Embryonic facial prominence (tissue), 1 donor: ENCODE results near the gene PRR18.
"Not testable (repeated sequence)": the region's sequence is repeated elsewhere in the genome, so short reads cannot be mapped to it uniquely, and the experiment has no call there.

Source experiments
- DNase-seq: peaks from one replicate; pipeline ENCODE4 v3.0.0-alpha.2; 2016; ENCODE audit errors: extremely low spot score

Gene PRR18, protein sequence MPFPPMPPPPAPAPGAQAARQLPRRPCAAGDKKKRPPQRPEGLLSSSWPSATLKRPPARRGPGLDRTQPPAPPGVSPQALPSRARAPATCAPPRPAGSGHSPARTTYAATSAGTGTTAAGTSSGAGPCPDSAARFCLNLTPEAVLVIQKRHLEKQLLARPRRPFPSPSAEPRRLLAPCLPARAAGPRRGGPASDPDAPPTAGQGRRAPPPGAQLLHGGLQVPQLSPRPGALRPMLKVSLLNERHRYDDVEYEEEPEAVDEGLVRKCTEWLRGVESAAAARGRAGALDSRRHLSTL

DNA sequence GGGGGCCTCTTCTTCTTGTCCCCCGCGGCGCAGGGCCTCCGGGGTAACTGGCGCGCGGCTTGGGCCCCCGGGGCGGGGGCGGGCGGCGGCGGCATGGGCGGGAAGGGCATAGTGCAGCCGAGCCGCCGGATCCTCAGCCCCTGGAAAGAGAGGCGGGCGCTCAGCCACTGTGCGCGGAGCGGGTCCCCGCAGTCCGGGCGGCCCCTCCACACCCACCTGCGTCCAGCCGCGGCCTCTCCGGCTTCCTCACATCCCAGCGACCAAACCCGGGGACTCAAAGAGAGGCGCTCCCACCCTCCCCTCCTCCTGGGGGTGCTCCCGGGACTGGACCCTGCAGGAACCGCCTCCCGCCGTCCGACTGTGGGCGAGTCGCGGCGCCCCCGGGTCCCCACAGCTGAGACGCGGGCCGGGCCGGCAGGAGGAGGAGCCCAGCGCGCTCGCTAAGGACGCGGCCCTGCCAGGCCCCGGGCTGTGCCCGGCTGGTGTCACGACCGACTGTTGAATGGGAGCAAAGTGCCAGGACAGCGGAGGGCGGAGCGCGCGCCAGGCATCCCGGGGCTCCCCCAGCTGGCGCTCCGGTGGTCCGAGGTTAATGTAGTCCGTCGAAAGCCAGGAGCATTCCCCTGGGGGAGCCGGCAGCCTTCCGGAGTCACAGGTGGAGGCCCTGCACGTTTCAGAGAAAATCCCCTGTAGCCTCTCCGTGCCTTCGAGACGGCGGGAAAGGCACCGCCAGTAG lies at the start of gene PRR18:
PRR18 (minus strand) TSS at position 360 of the 736 bp plus-strand sequence; CDS start at position 110, 250 bp downstream.
- no peak for DNase-seq

- DNase-seq: no peak
Measured at GRCh38 chr6:166355552-166355951, 47.4 kb upstream of the PRR18 start.

DNA sequence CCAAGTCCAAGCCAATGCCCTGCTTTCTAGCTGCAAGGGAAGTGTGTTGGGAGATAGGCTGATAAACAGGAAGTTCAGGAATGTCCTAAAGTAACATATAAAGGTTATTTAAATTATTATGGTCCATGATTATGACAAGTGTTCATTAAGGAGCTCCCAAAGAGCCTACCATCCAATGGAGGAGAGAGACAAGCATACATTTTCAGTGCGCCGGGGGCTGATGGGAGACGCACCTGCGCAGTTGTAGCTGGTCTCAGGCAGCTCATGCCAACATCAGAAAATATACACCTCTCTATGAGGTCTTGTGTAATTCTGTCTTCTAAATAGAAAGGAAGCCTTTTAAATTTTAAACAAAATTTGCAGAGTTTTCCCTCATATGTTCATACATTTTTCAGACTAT lies 46.8 kb upstream of the PRR18 start:
- DNase-seq: no peak

- DNase-seq: no peak
Measured at GRCh38 chr6:166354143-166354542, 46.0 kb upstream of the PRR18 start.

DNA sequence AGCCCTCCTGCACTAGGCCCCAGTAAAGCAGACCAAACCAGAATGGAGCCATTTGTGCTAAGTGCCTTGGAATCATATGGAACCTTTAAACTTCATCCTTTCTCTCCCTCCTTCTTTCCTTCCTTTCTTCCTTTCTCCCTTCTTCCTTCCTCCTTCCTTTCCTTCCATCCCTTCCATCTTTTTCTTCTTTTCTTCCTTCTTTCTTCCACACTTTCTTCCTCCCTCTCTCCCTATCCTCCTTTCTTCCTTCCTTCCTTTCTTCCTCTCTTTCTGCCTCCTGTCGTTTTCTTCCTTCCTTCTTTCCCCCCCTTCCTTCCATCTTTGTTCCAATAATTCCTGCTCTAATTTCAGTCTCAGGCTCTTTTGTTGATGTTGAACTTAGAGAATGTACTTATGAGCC lies 45.3 kb upstream of the PRR18 start:
- no peak for DNase-seq

DNA sequence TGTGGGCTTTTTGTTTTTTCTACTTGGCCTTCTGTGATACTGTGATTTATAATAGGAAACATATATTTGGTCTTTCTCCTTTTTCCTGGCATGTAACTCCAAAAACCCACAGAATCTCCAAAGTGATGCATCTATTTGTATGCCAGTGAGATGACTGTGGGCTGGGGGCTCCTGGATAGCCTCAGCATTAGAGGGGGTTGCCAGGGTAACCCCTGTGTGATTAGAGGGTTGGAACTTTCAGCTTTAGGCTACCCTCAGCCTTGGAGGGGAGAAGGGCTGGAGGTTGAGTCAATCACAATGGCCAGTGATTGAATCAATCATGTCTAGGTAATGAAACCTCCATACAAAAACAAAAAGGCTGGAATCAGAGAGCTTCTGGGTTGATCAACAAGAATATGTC lies 44.7 kb upstream of the PRR18 start:
- no peak for DNase-seq

DNA sequence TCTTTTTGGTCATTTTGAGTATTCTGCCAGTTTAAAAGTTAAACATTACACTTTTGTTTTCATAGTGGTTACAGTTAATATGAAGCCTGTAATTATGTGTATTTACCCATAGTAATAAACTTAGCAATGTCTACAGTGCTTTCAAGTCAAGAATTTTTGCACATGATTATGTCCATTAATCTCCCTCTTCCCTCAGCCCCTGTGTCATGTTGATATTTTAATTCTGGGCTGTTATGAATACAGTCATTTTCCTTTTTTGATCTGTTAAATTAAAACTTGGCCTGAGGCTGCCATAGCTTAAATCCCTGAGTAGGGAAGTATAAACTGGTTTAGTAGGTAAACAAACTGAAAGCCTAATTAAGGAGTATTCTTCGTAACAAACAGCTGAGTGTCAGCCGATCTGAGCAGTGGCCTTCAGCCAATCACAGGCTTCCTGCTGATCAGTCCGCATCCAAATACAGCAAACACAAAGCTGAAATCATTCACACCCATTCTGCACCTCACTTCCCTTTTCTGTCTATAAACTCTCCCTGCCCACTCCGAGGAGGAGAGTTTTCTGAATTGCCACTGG lies 43.6 kb upstream of the PRR18 start:
- DNase-seq: no peak

DNA sequence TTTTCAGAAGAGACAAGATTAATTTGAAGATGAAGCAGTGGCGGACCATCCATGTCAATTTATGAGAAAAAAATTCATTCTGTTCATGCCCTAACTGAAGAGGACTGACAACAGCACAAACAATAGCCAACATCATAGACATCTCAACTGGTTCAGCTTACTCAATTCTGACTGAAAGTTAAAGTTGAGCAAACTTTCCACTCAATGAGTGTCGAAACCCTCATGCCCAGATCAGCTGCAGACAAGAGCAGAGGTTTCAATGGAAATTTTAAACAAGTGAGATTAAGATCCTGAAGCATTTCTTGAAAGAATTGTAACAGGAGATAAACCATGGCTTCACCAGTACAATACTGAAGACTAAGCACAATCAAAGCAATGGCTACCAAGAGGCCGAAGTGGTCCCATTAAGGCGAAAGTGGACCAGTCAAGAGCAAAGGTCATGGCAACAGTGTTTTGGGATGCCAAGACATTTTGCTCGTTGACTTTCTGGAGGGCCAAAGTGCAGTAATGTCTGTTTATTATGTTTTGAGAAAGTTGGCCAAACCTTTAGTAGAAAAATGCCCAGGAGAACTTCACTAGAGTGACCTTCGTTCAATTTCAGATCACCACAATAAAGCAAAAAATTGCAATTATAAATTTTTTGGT lies 40.2 kb upstream of the PRR18 start:
- DNase-seq: no peak

- no peak for DNase-seq
Measured at GRCh38 chr6:166346965-166347364, 38.8 kb upstream of the PRR18 start.

- no peak for DNase-seq
Measured at GRCh38 chr6:166346449-166346848, 38.3 kb upstream of the PRR18 start.

DNA sequence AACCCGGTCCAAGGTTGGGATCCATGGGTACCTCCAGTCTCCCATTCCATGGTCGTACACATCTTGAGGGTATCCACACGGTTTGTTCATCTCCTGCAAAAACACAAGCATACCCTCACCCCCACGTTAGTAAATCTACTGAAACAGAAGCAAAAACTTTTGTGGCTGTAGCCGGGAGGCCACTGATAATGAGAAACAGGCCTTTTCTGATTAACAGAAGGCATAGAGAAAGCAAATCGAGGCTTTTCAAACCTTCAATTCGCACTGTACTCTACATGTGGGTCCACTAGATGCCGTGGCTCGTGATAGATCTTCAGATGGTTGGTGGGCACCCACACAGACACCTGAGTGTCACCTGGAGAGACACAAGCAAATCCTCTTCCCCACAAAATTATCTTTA lies 37.5 kb upstream of the PRR18 start:
- not testable (repeated sequence) for DNase-seq

- DNase-seq: not testable (repeated sequence)
Measured at GRCh38 chr6:166344921-166345320, 36.7 kb upstream of the PRR18 start.

DNA sequence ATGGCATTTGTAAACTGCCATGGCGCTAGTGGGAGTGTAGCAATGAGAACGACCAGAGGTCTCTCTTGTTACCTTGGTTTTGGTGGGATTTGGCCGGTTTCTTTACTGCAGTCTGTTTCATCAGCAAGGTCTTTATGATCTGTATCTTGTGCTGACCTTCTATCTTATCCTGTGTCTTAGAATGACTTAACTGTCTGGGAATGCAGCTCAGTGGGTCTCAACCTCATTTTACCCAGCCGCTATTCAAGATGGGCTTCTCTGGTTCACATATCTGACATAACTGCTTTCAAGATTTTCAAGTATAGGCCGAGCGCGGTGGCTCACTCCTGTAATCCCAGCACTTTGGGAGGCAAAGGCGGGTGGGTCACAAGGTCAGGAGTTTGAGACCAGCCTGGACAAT lies 36.0 kb upstream of the PRR18 start:
- no peak for DNase-seq

GRCh38 chr6:166343150-166343487 lies 34.9 kb upstream of the PRR18 start:
- no peak for DNase-seq

DNA sequence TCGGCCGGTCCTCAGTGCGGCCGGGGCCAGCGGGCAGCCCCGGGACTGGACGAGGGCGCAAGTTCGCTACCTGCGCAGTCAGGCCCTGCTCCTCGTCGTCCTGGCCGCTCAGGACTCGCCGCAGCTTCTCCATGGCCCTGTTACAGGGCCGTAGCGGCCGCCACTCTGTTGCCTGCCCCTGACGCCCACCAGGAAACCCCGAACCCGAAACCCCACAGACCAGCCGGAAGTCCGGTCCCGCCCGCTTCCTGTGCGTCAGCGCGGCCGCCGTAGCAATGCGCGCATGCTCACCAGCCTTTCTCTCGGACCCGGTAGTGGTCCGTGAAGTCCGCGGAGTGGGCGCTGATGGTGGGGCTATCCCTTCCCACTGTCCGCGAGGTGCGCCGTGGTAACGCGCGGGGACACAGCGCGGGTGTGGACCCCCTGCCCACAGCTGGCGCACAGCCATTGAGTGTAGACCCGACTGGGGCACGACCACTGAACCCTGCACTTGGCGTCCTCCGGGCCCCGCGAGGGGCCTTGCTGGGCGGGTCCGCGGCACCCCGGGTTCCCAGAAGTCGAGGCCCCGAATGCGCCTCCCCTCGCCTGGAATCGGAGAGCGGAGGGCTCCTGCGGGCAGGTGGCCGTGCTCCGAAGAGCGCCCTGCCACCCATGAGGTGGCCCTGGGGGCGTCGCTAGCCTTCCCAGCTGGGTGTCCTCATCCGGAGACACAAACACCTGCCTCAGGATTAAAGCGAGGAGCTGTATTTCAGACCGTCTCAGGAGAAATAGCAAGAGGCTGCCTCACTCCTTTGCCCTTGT lies 34.4 kb upstream of the PRR18 start, which contains the start of gene SFT2D1:
SFT2D1 (minus strand) TSS at position 197 of the 801 bp plus-strand sequence; CDS start at position 133, 64 bp downstream.
- peak; percentile 65 for DNase-seq

- DNase-seq: no peak
Measured at GRCh38 chr6:166341977-166342348, 33.8 kb upstream of the PRR18 start.

GRCh38 chr6:166341464-166341863 lies 33.3 kb upstream of the PRR18 start:
- no peak for DNase-seq

GRCh38 chr6:166338854-166339253 lies 30.7 kb upstream of the PRR18 start:
- DNase-seq: no peak

- DNase-seq: no peak
Measured at GRCh38 chr6:166336847-166337246, 28.7 kb upstream of the PRR18 start.

GRCh38 chr6:166335378-166336302 lies 27.4 kb upstream of the PRR18 start:
- no peak for DNase-seq

GRCh38 chr6:166334878-166335277 lies 26.7 kb upstream of the PRR18 start:
- DNase-seq: no peak
